GM12878 (cell line): ENCODE results near the gene KCTD8. TPM values are rescaled to one million over a fixed set of nuclear protein-coding genes. Genes with fewer than 3 reads are reported as not detected.

Experiments
- ATAC-seq: fragments of 200-7000 bp; cut with Tn5 transposase; 3 replicates; pipeline ENCODE4 v1.9.1; 2020; ENCODE audit warnings: mild to moderate bottlenecking, moderate library complexity
- BruUV-seq: library from RNA; stranded (reverse); fragments of 400-500 nt; replicated peaks from 2 replicates; lab custom pipeline; 2021; lab: Mats Ljungman, UMichigan
- CTCF ChIA-PET: fragments of 300-600 bp; sonication (Branson Sonifier 250); formaldehyde crosslinking; extraction: SDS; loops from one replicate; lab custom pipeline; 2021; ENCODE audit warnings: inconsistent platforms; lab: Yijun Ruan, JAX
- POLR2A ChIA-PET: fragments of 350-600 bp; formaldehyde crosslinking; extraction: SDS; loops from one replicate; lab custom pipeline; 2021; ENCODE audit warnings: inconsistent platforms; lab: Charles Lee
- RAD21 ChIA-PET: fragments of 300-600 bp; sonication (Branson Sonifier 250); formaldehyde crosslinking; loops from one replicate; lab custom pipeline; 2023; ENCODE audit warnings: antibody characterized with exemption; ENCODE audit not compliant: unreplicated experiment; lab: Charles Lee
- SMC1A ChIA-PET: fragments of 300-600 bp; sonication (Branson Sonifier 250); formaldehyde crosslinking; loops from one replicate; lab custom pipeline; 2023; ENCODE audit not compliant: unreplicated experiment, uncharacterized antibody; lab: Charles Lee
- DNase-seq: peaks from one replicate; pipeline ENCODE4 v3.0.0-alpha.2; 2011; ENCODE audit warnings: low read depth, low spot score
- FAIRE-seq: peaks from 3 replicates; lab custom pipeline; 2011; peaks lifted over from hg19 to GRCh38; lab: Jason Lieb, UNC
- H2AFZ ChIP-seq: 2 replicates; pipeline ENCODE4 v1.6.0; 2011; ENCODE audit warnings: low read depth, low read length, control low read depth; ENCODE audit not compliant: control insufficient read depth
- H3K27ac ChIP-seq: 2 replicates; pipeline ENCODE4 v1.5.1; 2011; ENCODE audit warnings: control low read depth; ENCODE audit not compliant: control insufficient read depth, insufficient read depth
- H3K27me3 ChIP-seq, 2 experiments: replicated peaks in 1 of 2; 2 replicates each; pipeline versions ENCODE4 v1.6.0 to v1.6.1; 2011; ENCODE audit warnings: low read length in 1 of 2; ENCODE audit not compliant: control insufficient read depth in 2 of 2, insufficient read depth in 2 of 2
- H3K36me3 ChIP-seq, 2 experiments: 2 replicates each; pipeline ENCODE4 v1.5.1; 2011; ENCODE audit warnings: low read length in 1 of 2; ENCODE audit not compliant: control insufficient read depth in 2 of 2, insufficient read depth in 2 of 2
- H3K4me1 ChIP-seq: 2 replicates; pipeline ENCODE4 v1.6.1; 2011; ENCODE audit warnings: mild to moderate bottlenecking, low read length, moderate library complexity, mixed read lengths; ENCODE audit not compliant: control insufficient read depth, insufficient read depth
- H3K4me2 ChIP-seq: 2 replicates; pipeline ENCODE4 v1.6.0; 2011; ENCODE audit warnings: control low read depth; ENCODE audit not compliant: control insufficient read depth, insufficient read depth
- H3K4me3 ChIP-seq: fragments of 200-600 bp; sonication (generic); 2 replicates; pipeline ENCODE4 v1.5.1; 2016
- H3K79me2 ChIP-seq: 2 replicates; pipeline ENCODE4 v1.6.0; 2011; ENCODE audit warnings: low read length; ENCODE audit not compliant: control insufficient read depth, insufficient read depth
- H3K9ac ChIP-seq: 2 replicates; pipeline ENCODE4 v1.8.0; 2011; ENCODE audit warnings: low read length, control low read depth, mixed read lengths; ENCODE audit not compliant: control insufficient read depth, insufficient read depth
- H3K9me3 ChIP-seq: replicated peaks from 3 replicates; pipeline ENCODE4 v1.5.1; 2011; ENCODE audit warnings: mild to moderate bottlenecking, low read length; ENCODE audit not compliant: control insufficient read depth, insufficient read depth
- H4K20me1 ChIP-seq: 2 replicates; pipeline ENCODE4 v1.6.0; 2011; ENCODE audit not compliant: control insufficient read depth, insufficient read depth
- CHD1 ChIP-seq: IDR thresholded peaks from 2 replicates; pipeline ENCODE4 v1.6.1; 2012; ENCODE audit warnings: low read depth, low read length, improper control_type of control experiment
- CHD4 ChIP-seq: fragments of 200-600 bp; sonication (generic); IDR thresholded peaks from 2 replicates; pipeline ENCODE4 v1.6.1; 2016; ENCODE audit warnings: mild to moderate bottlenecking
- CREB1 ChIP-seq: IDR thresholded peaks from 2 replicates; pipeline ENCODE4 v1.6.1; 2012; ENCODE audit warnings: low read depth, mild to moderate bottlenecking, inconsistent platforms
- IRF3 ChIP-seq: fragments of 450-650 bp; IDR thresholded peaks from 2 replicates; pipeline ENCODE4 v1.6.1; 2014; ENCODE audit warnings: mild to moderate bottlenecking
- KLF5 ChIP-seq: fragments of 450-650 bp; IDR thresholded peaks from 2 replicates; pipeline ENCODE4 v1.6.1; 2014; ENCODE audit warnings: mild to moderate bottlenecking; ENCODE audit not compliant: partially characterized antibody
- MYB ChIP-seq: fragments of 150-350 bp; IDR thresholded peaks from 2 replicates; pipeline ENCODE4 v1.6.1; 2014; ENCODE audit warnings: mild to moderate bottlenecking, low read depth, low read length, borderline replicate concordance
- NFIC ChIP-seq: IDR thresholded peaks from 2 replicates; pipeline ENCODE4 v1.6.1; 2012; ENCODE audit warnings: low read depth, mild to moderate bottlenecking, inconsistent platforms, low read length, moderate library complexity
- RAD51 ChIP-seq: fragments of 450-650 bp; IDR thresholded peaks from 2 replicates; pipeline ENCODE4 v1.6.1; 2016; ENCODE audit warnings: moderate library complexity, mild to moderate bottlenecking, inconsistent platforms
- RCOR1 ChIP-seq: conservative IDR thresholded peaks from 2 replicates; pipeline ENCODE4 v1.6.1; 2012; ENCODE audit warnings: low read depth, low read length, improper control_type of control experiment
- RELB ChIP-seq: fragments of 450-650 bp; IDR thresholded peaks from 2 replicates; pipeline ENCODE4 v1.6.1; 2017; ENCODE audit warnings: low read depth, mild to moderate bottlenecking, moderate library complexity
- RUNX3 ChIP-seq: IDR thresholded peaks from 2 replicates; pipeline ENCODE4 v1.6.1; 2012; ENCODE audit warnings: low read length, inconsistent platforms
- TCF12 ChIP-seq: IDR thresholded peaks from 2 replicates; pipeline ENCODE4 v1.6.1; 2011; ENCODE audit warnings: low read depth, mild to moderate bottlenecking, low read length
- TCF3 ChIP-seq: IDR thresholded peaks from 2 replicates; pipeline ENCODE4 v1.6.1; 2012; ENCODE audit warnings: low read depth, mild to moderate bottlenecking, low read length, borderline replicate concordance; ENCODE audit not compliant: insufficient read depth
- ZNF274 ChIP-seq: IDR thresholded peaks from one replicate; pipeline ENCODE4 v1.8.0; 2011; ENCODE audit not compliant: insufficient read length, insufficient read depth
- ZSCAN29 ChIP-seq: fragments of 450-650 bp; IDR thresholded peaks from 2 replicates; pipeline ENCODE4 v1.6.1; 2017; ENCODE audit warnings: mild to moderate bottlenecking, moderate library complexity
- WGBS: methylation state at CpG from one replicate; pipeline ENCODE4 v1.1.6; 2016; ENCODE audit warnings: low lambda C conversion rate; ENCODE audit not compliant: insufficient replicate concordance, insufficient coverage; ENCODE audit errors: missing lambda C conversion rate; 5-methylcytosine and 5-hydroxymethylcytosine counted together
- in situ Hi-C: fragments of 300-500 bp; cut with MboI; formaldehyde crosslinking; loops from 9 replicates; pipeline ENCODE4 v1.14.3; 2018; ENCODE audit warnings: mixed read lengths
- intact Hi-C: fragments of 100-400 bp; cut with micrococcal nuclease; formaldehyde crosslinking; loops from one replicate; pipeline ENCODE4 v1.14.2; 2022; ENCODE audit not compliant: unreplicated experiment
- polyA plus RNA-seq, 11 experiments: library from polyadenylated mRNA; depleted of rRNA in 4 of 11; unstranded in 6 of 11; stranded (reverse) in 5 of 11; fragments of >200 nt; fragmentation: Nextera tagmentation in 4 of 11; fragmentation: Illumina TruSeq in 1 of 11; extraction: Ambion mirVana in 4 of 11; extraction: Trizol in 1 of 11; gene quantifications; 1 replicate in 1 of 11; 2 replicates in 10 of 11; pipeline versions ENCODE4 v1.2.1 to v1.2.3, GENCODE V29; 2011 to 2016; ENCODE audit warnings: inconsistent platforms in 2 of 11, missing spikeins in 2 of 11, low read depth in 1 of 11
- total RNA-seq, 4 experiments: library from RNA; depleted of rRNA in 3 of 4; stranded (reverse); fragments of >200 nt in 3 of 4; fragmentation: Illumina TruSeq in 1 of 4; extraction: Trizol in 1 of 4; gene quantifications; 2 replicates each; pipeline versions ENCODE4 v1.2.1 to v1.2.3, GENCODE V29; 2013 to 2021
- TF ChIP-seq, protein P1 (sequence below): fragments of 450-650 bp; formaldehyde crosslinking; IDR thresholded peaks from 2 replicates; pipeline ENCODE4 v1.5.0; 2022; ENCODE audit warnings: mild to moderate bottlenecking, missing genetic modification characterization
- TF ChIP-seq, protein P2 (sequence below): IDR thresholded peaks from 2 replicates; pipeline ENCODE4 v1.6.1; 2011; ENCODE audit warnings: borderline replicate concordance, low read depth, mild to moderate bottlenecking, moderate library complexity, mixed read lengths, low read length; ENCODE audit not compliant: insufficient read depth; ENCODE audit errors: extremely low read length

KCTD8 gene
- total and polyA plus RNA-seq, 10 of the 15 experiments (the other 5 are each of a cell fraction or from before 2014, with no cell fraction given) = 0.06 TPM; not detected in 9

DNA sequence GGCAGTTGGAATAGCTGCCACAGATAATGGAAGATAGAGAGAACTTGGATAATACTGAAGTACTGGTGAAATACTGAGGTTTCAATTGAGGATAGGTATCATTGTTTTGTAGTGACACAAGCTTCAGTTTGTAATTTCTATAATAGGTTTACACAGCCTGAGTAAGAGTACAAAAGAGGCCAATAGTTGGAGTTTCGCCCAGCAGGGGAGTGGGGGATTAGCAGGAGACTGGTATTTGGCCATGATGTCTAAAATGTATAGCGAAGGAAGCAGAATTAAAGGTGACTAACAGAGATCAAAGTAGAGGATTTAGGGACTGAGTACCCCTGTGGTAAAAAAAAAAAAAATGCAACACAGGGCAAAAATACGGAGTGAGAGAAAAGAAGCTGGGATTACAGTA is 129.5 kb downstream of the KCTD8 start (continued):
- TF ChIP-seq, protein P1, sequence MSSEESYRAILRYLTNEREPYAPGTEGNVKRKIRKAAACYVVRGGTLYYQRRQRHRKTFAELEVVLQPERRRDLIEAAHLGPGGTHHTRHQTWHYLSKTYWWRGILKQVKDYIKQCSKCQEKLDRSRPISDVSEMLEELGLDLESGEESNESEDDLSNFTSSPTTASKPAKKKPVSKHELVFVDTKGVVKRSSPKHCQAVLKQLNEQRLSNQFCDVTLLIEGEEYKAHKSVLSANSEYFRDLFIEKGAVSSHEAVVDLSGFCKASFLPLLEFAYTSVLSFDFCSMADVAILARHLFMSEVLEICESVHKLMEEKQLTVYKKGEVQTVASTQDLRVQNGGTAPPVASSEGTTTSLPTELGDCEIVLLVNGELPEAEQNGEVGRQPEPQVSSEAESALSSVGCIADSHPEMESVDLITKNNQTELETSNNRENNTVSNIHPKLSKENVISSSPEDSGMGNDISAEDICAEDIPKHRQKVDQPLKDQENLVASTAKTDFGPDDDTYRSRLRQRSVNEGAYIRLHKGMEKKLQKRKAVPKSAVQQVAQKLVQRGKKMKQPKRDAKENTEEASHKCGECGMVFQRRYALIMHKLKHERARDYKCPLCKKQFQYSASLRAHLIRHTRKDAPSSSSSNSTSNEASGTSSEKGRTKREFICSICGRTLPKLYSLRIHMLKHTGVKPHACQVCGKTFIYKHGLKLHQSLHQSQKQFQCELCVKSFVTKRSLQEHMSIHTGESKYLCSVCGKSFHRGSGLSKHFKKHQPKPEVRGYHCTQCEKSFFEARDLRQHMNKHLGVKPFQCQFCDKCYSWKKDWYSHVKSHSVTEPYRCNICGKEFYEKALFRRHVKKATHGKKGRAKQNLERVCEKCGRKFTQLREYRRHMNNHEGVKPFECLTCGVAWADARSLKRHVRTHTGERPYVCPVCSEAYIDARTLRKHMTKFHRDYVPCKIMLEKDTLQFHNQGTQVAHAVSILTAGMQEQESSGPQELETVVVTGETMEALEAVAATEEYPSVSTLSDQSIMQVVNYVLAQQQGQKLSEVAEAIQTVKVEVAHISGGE (CRISPR knock-in tag) = no peak
- TF ChIP-seq, all 136 proteins: peak for 0

DNA sequence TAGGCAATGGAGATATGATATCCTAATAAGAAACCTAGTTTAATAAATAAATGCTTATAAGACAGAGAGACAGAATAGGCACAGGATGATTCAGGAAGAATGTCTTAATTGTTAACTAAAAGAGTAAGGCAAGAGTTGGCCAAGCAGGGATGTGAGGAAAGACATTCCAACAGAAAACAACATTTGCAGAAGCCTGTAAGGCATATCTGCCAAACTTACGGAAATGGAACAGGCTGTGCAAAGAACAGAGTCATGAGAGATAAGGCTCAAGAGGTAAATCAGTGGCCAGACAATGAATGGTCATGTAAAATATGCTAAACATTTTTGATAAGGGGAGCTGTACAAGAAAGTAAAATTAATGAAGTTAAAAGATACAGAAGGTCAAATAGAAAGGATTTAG is 134.9 kb downstream of the KCTD8 start:
- Histone ChIP-seq H3K4me1 (no peaks in the 10 kb centered on the region), H3K79me2 (no peaks in the 10 kb centered on the region)
- BruUV-seq = no TSS peak
- POLR2A ChIA-PET = no interaction called here
- no peak for FAIRE-seq
- in situ Hi-C loops = no loop called here
- CTCF ChIA-PET = no interaction called here
- 0% methylated on average over 1 of the region's 1 CpG for WGBS
- no peak for TF ChIP-seq ZSCAN29
- no peak for TF ChIP-seq IRF3
- no peak for TF ChIP-seq RAD51
- TF ChIP-seq MYB = no peak
- no peak for TF ChIP-seq TCF12
- no peak for TF ChIP-seq NFIC
- TF ChIP-seq CHD4 = no peak
- no peak for TF ChIP-seq RUNX3
- TF ChIP-seq CREB1 = no peak
- TF ChIP-seq KLF5 = no peak
- TF ChIP-seq, protein P2, sequence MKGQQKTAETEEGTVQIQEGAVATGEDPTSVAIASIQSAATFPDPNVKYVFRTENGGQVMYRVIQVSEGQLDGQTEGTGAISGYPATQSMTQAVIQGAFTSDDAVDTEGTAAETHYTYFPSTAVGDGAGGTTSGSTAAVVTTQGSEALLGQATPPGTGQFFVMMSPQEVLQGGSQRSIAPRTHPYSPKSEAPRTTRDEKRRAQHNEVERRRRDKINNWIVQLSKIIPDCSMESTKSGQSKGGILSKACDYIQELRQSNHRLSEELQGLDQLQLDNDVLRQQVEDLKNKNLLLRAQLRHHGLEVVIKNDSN = no peak
- no peak for TF ChIP-seq TCF3
- no peak for TF ChIP-seq RCOR1
- no peak for TF ChIP-seq CHD1
- TF ChIP-seq ZNF274 = no peak
- TF ChIP-seq RELB = no peak
- TF ChIP-seq, all 136 proteins: peak for 0
- Histone ChIP-seq H3K9ac (no peak overlapping the region), H3K4me3 (no peak overlapping the region), H3K36me3 (no peaks in the 10 kb centered on the region), H3K27me3 (no peaks in the 10 kb centered on the region), H4K20me1 (no peaks in the 10 kb centered on the region), H3K4me2 (no peak overlapping the region), H2AFZ (no peak overlapping the region), H3K9me3 (no peaks in the 10 kb centered on the region), H3K27ac (no peak overlapping the region)
- ATAC-seq = no peak
- RAD21 ChIA-PET = no interaction called here
- SMC1A ChIA-PET = no interaction called here
- intact Hi-C loops = no loop called here
- no peak for DNase-seq
